ENCODE results near the gene BMP6.
"Not testable (repeated sequence)": the region's sequence is repeated elsewhere in the genome, so short reads cannot be mapped to it uniquely, and the experiment has no call there.

The BMP6 gene

GRCh38 chr6:7794509-7794908 lies 68.6 kb downstream of the BMP6 start:
- no peak for DNase-seq (ENCODE audit: low spot score)

- no peak for DNase-seq (ENCODE audit: low spot score)
These were observed 71.5 kb downstream of the BMP6 start for GRCh38 chr6:7797386-7797785.

- no peak for DNase-seq (ENCODE audit: low spot score)
These were observed 72.9 kb downstream of the BMP6 start for GRCh38 chr6:7798751-7799150.

GRCh38 chr6:7802662-7803061 lies 76.8 kb downstream of the BMP6 start:
- DNase-seq (ENCODE audit: low spot score) = no peak

- no peak for DNase-seq (ENCODE audit: low spot score)
These were observed 77.3 kb downstream of the BMP6 start for GRCh38 chr6:7803214-7803613.

- no peak for DNase-seq (ENCODE audit: low spot score)
These were observed 79.4 kb downstream of the BMP6 start for GRCh38 chr6:7805078-7805849.

GRCh38 chr6:7805850-7806214 lies 79.9 kb downstream of the BMP6 start:
- no peak for DNase-seq (ENCODE audit: low spot score)

- no peak for DNase-seq (ENCODE audit: low spot score)
These were observed 80.8 kb downstream of the BMP6 start for GRCh38 chr6:7806711-7807110.

GRCh38 chr6:7809346-7809745 lies 83.4 kb downstream of the BMP6 start:
- DNase-seq (ENCODE audit: low spot score) = no peak

- no peak for DNase-seq (ENCODE audit: low spot score)
These were observed 85.5 kb downstream of the BMP6 start for GRCh38 chr6:7811441-7811840.

GRCh38 chr6:7812623-7813022 lies 86.7 kb downstream of the BMP6 start:
- no peak for DNase-seq (ENCODE audit: low spot score)

GRCh38 chr6:7813193-7813592 lies 87.3 kb downstream of the BMP6 start:
- no peak for DNase-seq (ENCODE audit: low spot score)

- DNase-seq (ENCODE audit: low spot score) = no peak
These were observed 87.8 kb downstream of the BMP6 start for GRCh38 chr6:7813704-7814103.

GRCh38 chr6:7815716-7816115 lies 89.8 kb downstream of the BMP6 start:
- DNase-seq (ENCODE audit: low spot score) = no peak

GRCh38 chr6:7817184-7817583 lies 91.3 kb downstream of the BMP6 start:
- not testable (repeated sequence) for DNase-seq (ENCODE audit: low spot score)

GRCh38 chr6:7818257-7819214 lies 92.6 kb downstream of the BMP6 start:
- no peak for DNase-seq (ENCODE audit: low spot score)

- DNase-seq (ENCODE audit: low spot score) = no peak
These were observed 93.6 kb downstream of the BMP6 start for GRCh38 chr6:7819431-7820015.

- DNase-seq (ENCODE audit: low spot score) = no peak
These were observed 94.5 kb downstream of the BMP6 start for GRCh38 chr6:7820288-7820835.

- no peak for DNase-seq (ENCODE audit: low spot score)
These were observed 95.5 kb downstream of the BMP6 start for GRCh38 chr6:7821426-7821825.

GRCh38 chr6:7823552-7823951 lies 97.7 kb downstream of the BMP6 start:
- no peak for DNase-seq (ENCODE audit: low spot score)

- no peak for DNase-seq (ENCODE audit: low spot score)
These were observed 100.1 kb downstream of the BMP6 start for GRCh38 chr6:7825986-7826385.

- no peak for DNase-seq (ENCODE audit: low spot score)
These were observed 101.2 kb downstream of the BMP6 start for GRCh38 chr6:7827142-7827541.

GRCh38 chr6:7828124-7828523 lies 102.2 kb downstream of the BMP6 start:
- DNase-seq (ENCODE audit: low spot score) = no peak

All from D341Med (cell line).